ENCODE data around the gene KCNQ5.

Gene KCNQ5

GRCh38 chr6:73028124-73028766, 406.4 kb downstream of the KCNQ5 start:
- no peak for DNase-seq

DNA sequence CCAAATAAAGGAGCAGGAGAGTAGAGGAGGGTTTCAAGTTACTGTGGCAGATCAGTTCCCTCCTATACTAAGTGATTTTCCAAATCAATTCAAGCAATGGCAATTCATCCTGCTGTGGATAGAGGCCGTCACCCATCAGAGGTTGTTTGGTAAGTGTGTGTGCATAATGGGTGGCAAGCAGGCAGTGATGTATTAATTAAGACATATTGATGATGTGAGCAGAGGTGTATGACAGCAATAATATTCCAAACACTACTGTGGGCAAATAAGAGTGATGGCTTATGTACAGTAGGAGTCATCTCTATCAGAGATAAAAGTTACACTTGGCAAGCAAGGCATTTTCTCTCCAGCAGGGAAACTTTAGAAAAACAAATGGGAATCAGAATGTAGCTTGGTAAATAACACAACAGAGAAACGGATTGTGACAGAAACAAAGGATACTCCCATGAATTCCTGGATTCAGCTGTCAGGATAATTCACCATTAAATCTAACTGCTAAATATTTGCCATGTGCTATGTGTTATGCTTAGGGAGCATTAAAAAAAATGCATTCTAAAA, 407.1 kb downstream of the KCNQ5 start:
- no peak for DNase-seq

GRCh38 chr6:73030257-73030656, 408.4 kb downstream of the KCNQ5 start:
- DNase-seq = no peak

GRCh38 chr6:73030791-73031782, 409.2 kb downstream of the KCNQ5 start:
- DNase-seq = no peak

- no peak for DNase-seq
Observed at GRCh38 chr6:73032586-73032985, 410.7 kb downstream of the KCNQ5 start.

GRCh38 chr6:73036689-73037088, 414.8 kb downstream of the KCNQ5 start:
- DNase-seq = no peak

DNA sequence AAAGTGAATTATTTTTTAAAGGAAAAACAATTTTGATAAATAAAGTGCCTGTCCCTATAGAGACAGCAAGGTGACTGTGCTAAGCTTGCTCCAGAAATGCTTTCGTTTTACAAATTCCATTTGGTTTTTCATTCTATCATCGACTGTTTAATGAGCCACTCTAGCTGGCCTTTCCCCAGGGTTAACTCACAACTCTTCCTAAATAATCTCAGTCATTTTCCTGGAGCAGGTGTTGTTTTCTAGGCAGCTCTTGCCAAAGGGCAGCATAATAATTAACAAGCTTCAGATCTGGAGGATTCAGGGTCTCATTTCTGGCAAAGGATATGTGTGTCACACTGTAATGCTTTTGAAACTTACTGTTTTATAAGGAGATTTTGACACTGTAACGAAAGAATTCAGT, 419.2 kb downstream of the KCNQ5 start:
- no peak for DNase-seq

DNA sequence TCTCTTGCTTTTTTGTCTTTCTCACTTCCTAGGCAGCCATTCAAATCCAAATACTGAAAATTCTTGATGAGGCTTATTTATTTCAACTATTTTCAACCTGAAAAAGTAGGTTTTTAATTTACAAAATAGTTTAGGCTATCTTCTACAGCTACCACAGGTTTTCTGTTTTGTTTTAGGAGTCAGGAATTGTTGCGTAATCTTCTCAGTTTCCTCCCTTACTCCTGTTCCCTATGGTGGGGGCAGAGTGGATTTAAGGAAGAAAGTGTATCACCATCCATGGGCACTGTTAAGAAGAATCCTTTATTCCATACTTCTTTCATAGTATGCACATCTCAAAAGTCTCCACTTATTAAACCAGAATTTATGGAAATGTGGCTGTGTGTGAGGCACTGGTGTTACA, 421.0 kb downstream of the KCNQ5 start:
- DNase-seq = no peak

DNA sequence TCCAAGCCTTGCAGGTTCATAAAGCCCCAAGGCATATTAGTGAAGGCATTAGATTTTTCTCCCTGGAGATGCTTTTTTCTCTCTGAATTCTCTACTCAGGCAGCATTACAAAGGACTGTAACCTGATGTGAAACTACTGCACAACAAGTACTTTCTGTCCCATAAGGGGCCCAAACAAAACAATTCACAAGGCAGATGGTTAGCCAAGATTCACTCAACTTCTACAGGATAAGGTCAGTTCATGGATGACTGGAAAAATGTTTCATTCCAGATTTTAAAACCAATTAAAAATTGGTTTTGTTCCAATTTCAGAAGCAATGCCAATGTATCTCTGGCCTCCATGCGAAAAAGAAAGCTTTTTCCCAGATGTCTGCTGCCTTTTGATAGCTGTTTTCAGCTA, 421.6 kb downstream of the KCNQ5 start:
- no peak for DNase-seq

DNA sequence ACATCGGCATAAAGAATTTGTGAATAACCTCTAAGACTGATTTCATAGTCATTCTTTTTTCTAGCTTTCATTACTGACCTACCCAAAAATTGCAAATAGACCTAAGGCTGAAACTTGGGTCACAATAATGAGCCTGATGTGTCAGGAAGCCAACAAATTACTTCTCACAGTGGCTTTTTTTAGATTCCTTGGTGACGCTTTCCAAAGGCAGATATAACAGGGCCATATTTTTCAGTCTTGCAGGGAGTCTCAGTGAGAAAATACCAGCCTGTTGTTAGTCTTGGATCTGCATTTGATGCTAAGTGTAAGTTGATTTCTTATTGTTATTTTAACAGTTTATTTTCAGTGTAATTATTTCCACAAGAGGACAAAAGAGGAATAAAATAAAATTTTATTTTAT, 423.7 kb downstream of the KCNQ5 start:
- no peak for DNase-seq

GRCh38 chr6:73047801-73048200, 425.9 kb downstream of the KCNQ5 start:
- no peak for DNase-seq

DNA sequence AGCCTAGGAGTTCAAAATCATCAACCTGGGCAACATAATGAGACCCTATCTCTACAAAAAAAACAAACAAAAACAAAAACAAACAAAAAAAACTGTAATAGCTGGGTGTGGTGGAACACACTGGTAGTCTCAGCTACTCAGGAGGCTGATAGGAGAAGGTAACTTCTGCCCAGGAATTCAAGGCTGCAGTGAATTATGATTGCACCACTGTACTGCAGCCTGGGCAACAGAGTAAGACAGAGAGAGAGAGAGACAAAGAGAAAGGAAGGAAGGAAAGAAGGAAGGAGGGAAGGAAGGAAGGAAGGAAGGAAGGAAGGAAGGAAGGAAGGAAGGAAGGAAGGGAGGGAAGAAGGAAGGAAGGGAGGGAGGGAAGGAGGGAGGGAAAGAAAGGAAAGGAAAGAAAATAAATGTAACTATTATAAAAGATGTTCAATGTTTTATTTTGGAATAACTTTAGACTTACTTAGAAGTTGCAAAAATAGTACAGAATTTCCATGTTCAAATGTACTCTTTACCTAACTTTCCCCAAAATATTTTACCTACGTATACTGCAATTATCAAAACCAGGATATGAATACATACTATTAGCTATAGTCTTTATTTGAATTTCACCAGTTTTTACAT, 428.2 kb downstream of the KCNQ5 start:
- no peak for DNase-seq

DNA sequence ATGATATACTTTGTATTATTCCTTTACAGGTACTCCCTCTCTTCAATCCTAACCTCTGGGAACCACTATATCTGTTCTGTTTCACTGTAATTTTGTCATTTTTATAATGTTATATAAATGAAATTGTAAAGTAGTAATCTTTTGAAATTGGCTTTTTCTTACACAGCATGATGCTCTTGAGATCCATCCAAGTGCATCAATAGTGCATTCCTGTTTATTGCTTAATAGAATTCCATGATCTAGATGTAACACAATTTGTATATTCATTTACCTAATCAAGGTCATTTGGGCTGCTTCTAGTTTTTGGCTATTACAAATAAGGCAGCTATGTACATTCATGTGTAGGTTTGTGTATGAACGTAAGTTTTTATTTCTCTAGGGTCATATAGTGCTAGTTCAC, 428.8 kb downstream of the KCNQ5 start:
- DNase-seq = no peak

DNA sequence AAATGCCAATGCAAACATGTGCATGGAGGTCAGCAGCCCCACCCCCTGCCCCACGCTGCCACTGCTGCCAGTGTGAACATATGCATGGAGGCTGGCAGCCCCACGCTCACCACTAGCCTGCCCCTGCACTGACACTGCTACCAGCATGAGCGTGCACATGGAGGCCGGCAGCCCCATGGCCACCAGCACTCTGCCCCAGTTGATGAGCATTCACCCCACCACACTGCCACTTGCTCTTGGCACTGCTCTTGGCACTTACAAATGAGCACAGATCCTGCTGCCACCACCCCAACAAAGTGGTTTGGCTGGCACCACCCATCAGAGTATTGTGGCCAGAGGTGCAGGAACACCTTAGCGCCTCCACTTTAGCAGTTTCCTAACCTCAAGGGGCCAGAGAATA, 429.3 kb downstream of the KCNQ5 start:
- no peak for DNase-seq

- no peak for DNase-seq
Observed at GRCh38 chr6:73054958-73055357, 433.1 kb downstream of the KCNQ5 start.

DNA sequence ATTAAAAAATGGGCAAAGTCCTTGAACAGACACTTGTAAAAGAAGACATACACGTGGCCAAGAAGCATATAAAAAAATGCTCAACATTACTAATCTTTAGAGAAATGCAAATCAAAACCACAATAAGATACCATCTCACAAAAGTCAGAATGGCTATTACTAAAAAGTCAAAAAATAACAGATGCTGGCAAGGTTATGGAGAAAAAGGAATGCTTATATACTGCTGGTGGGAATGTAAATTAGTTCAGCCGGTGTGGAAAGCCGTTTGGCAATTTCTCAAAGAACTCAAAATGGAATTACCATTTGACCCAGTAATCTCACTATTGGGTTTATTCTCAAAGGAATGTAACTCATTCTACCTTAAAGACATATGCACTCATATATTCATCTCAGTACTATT, 436.9 kb downstream of the KCNQ5 start:
- no peak for DNase-seq

- DNase-seq = no peak
Observed at GRCh38 chr6:73062130-73062529, 440.3 kb downstream of the KCNQ5 start.

DNA sequence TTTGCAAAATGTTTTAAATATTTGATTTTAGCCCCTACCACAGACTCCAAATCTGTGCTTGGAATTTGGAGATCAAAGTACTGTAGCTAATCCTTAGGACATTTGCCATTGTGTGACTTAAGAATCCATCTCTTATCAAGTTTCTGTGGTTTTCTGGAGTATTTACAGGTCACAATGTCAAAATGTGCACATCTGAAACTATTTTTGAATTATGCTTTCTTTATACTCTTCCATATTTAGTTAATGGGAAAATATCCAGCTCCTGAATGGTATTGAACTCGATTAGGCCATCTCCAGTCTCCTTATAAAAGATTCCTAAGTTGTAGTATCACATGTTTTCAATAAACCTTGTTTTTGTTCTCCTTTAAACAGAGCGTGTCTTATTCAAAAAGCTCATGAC, 441.0 kb downstream of the KCNQ5 start:
- DNase-seq = no peak

DNA sequence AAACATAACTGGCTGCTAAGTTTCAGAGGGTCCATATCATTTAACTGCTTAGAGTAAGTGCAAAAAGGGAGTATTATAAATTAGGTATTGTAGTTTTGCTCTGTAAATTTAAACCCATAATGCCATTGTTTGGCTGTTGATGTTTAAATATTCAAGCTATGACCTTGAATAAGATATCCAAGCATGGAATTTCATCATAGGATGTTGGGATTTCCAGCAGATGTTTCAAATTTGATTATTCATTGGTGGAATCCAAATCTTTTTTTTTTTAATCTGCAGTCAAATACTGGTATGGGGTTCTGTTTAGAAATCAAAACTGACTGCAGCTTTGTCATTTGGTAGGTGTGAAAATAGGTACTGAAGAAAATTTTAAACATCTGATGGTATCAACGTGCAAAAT, 442.4 kb downstream of the KCNQ5 start:
- DNase-seq = no peak

DNA sequence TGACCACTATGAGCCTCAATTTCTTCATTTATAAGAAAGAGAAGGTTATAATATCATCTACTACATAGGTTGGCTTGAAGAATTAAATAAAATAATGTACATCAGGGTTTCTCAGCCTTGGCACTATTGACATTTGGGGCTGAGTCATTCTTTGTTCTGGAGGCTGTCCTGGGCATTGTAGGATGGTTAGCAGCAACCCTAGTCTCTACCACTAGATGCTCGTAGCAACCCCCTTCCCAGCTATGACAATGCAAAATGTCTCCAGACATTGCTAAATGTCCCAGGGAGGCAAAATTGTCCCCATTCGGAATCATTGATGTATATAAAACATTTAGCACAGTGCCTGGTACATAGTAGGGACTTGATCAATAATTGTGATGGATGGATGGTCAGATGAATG, 451.4 kb downstream of the KCNQ5 start:
- no peak for DNase-seq

GRCh38 chr6:73074175-73074574, 452.3 kb downstream of the KCNQ5 start:
- no peak for DNase-seq

DNA sequence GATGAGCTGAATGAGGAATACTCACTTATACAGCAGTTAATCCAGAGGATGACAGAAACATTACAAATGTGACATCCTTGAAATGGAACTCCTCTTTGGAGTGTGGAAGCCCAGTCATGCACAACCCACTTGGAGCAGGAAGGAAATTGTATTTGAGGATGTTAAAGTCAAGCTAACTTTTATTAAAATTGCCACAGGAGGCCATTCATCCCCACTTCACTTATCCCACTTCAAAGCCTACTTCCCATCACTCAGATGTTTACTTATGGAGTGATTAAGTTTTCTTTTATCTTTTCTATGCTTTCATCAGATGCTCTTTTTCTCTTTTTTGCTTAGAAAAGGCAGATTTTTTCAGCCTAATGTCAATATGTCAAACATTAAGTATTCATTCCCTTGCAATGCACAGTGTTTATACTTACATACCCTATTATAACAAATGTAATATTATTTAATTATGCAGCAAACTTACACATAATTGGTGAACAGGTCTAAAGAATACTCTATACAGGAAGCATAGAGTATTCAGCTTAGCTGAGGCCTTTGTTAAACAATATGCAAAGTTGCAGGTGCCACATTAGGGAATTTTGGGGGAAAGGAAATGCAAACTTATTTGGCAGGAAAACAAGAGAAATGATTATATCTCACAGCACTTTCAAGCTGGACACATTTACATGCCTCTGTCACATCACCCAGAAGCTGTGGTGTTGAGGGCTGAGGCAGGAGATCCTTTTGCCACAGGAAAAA, 454.5 kb downstream of the KCNQ5 start:
- DNase-seq = no peak

DNA sequence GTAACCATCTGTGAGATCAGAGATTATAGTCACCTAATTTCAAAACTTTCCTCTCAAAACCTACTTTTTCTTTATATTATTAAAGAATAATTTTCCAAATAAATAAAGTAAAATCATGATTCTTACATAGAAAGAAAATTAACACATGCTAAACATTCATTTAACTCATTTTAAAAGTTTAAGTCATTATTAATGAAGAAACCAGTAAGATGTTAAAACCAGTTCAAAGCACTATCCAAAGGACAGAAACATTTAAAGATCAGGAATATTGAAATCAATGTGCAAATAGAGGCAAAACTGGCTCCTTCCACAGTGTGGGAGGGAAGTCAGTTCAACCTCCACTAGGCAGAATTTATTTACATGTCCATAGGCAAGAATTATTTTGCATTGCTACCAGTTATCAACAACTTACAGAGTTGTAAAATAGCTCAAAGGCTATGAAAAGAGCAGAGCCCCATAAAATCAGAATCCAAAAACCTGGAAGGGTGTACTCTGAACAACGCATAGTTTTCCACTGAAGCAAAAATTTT, 456.5 kb downstream of the KCNQ5 start:
- no peak for DNase-seq

All from activated CD4-positive, alpha-beta T cell treated with anti-CD3 and anti-CD28 coated beads, Interleukin-2, amount 50 U/mL, for 4 hours (primary cell).